Testis (tissue), 2 donors: Measurements from ENCODE around the gene OLR1.

Source experiments
- CTCF ChIP-seq, 3 experiments: fragments of 450-650 bp in 2 of 3; fragments of 200-600 bp in 1 of 3; sonication (generic) in 1 of 3; IDR thresholded peaks; one replicate each; pipeline ENCODE4 v1.5.1; 2016 to 2019; ENCODE audit warnings: antibody characterized with exemption in 3 of 3, mild to moderate bottlenecking in 2 of 3, moderate library complexity in 1 of 3
- POLR2A ChIP-seq: fragments of 450-650 bp; IDR thresholded peaks from one replicate; pipeline ENCODE4 v1.6.1; 2017; ENCODE audit warnings: antibody characterized with exemption, mild to moderate bottlenecking, moderate library complexity

GRCh38 chr12:10111451-10111850, 60.5 kb downstream of the OLR1 start:
- TF ChIP-seq CTCF (IDR thresholded peaks at IDR 0.05) (no peak), POLR2A (no peak)
